ENCODE data around the gene PAK3.

PAK3 gene

GRCh38 chrX:111119341-111119740 is 23.4 kb downstream of the PAK3 start:
- Histone ChIP-seq H3K9me2 (replicated peaks; ENCODE audit: control insufficient read depth, low read length) (no peaks in the 10 kb centered on the region), H4K20me1 (ENCODE audit: control insufficient read depth, insufficient read depth, low read depth, low read length) (no peaks in the 10 kb centered on the region), H3K4me3 (ENCODE audit: low read length) (no peak overlapping the region), H3K9me3 (ENCODE audit: control insufficient read depth, insufficient read depth, low read length) (no peaks in the 10 kb centered on the region), H3F3A (ENCODE audit: control insufficient read depth, insufficient read depth) (no peaks in the 10 kb centered on the region), H3K4me2 (ENCODE audit: low read length) (no peak overlapping the region), H3K36me3 (ENCODE audit: control insufficient read depth, low read length) (no peaks in the 10 kb centered on the region), H3K27ac (ENCODE audit: low read depth, low read length) (no peak overlapping the region), H3K27me3 (ENCODE audit: control insufficient read depth, low read length) (no peaks in the 10 kb centered on the region), H3K4me1 (ENCODE audit: control insufficient read depth, low read length) (no peaks in the 10 kb centered on the region), H3K79me2 (ENCODE audit: control insufficient read depth, low read length) (no peaks in the 10 kb centered on the region)
- no peak for TF ChIP-seq CTCF (IDR thresholded peaks at IDR 0.05; ENCODE audit: low read depth, low read length, poor library complexity, severe bottlenecking)
- no peak for TF ChIP-seq EZH2phosphoT487 (IDR thresholded peaks at IDR 0.05; ENCODE audit: borderline replicate concordance, low read length)

- Histone ChIP-seq H3K4me1 (ENCODE audit: control insufficient read depth, low read length) (no peaks in the 10 kb centered on the region), H3K9me2 (replicated peaks; ENCODE audit: control insufficient read depth, low read length) (no peaks in the 10 kb centered on the region), H3K27ac (ENCODE audit: low read depth, low read length) (no peak overlapping the region), H3K4me2 (ENCODE audit: low read length) (no peak overlapping the region), H3K27me3 (ENCODE audit: control insufficient read depth, low read length) (no peaks in the 10 kb centered on the region), H3K4me3 (ENCODE audit: low read length) (no peak overlapping the region), H4K20me1 (ENCODE audit: control insufficient read depth, insufficient read depth, low read depth, low read length) (no peaks in the 10 kb centered on the region), H3F3A (ENCODE audit: control insufficient read depth, insufficient read depth) (no peaks in the 10 kb centered on the region), H3K9me3 (ENCODE audit: control insufficient read depth, insufficient read depth, low read length) (no peaks in the 10 kb centered on the region), H3K36me3 (ENCODE audit: control insufficient read depth, low read length) (no peaks in the 10 kb centered on the region), H3K79me2 (ENCODE audit: control insufficient read depth, low read length) (no peaks in the 10 kb centered on the region)
- TF ChIP-seq CTCF (IDR thresholded peaks at IDR 0.05; ENCODE audit: low read depth, low read length, poor library complexity, severe bottlenecking): no peak
- no peak for TF ChIP-seq EZH2phosphoT487 (IDR thresholded peaks at IDR 0.05; ENCODE audit: borderline replicate concordance, low read length)
Observed at GRCh38 chrX:111123125-111123524, 27.1 kb downstream of the PAK3 start.

GRCh38 chrX:111123606-111124179 is 27.7 kb downstream of the PAK3 start:
- Histone ChIP-seq H3K4me1 (ENCODE audit: control insufficient read depth, low read length) (no peaks in the 10 kb centered on the region), H3K4me2 (ENCODE audit: low read length) (no peak overlapping the region), H3K4me3 (ENCODE audit: low read length) (no peak overlapping the region)

More at GRCh38 chrX:111123606-111124179, 27.7 kb downstream of the PAK3 start:
- no peak for TF ChIP-seq CTCF (IDR thresholded peaks at IDR 0.05; ENCODE audit: low read depth, low read length, poor library complexity, severe bottlenecking)
- TF ChIP-seq EZH2phosphoT487 (IDR thresholded peaks at IDR 0.05; ENCODE audit: borderline replicate concordance, low read length): no peak
- Histone ChIP-seq H3K9me2 (replicated peaks; ENCODE audit: control insufficient read depth, low read length) (no peaks in the 10 kb centered on the region), H3K9me3 (ENCODE audit: control insufficient read depth, insufficient read depth, low read length) (no peaks in the 10 kb centered on the region), H3K36me3 (ENCODE audit: control insufficient read depth, low read length) (no peaks in the 10 kb centered on the region), H3K79me2 (ENCODE audit: control insufficient read depth, low read length) (no peaks in the 10 kb centered on the region), H3F3A (ENCODE audit: control insufficient read depth, insufficient read depth) (no peaks in the 10 kb centered on the region), H3K27me3 (ENCODE audit: control insufficient read depth, low read length) (no peaks in the 10 kb centered on the region), H3K27ac (ENCODE audit: low read depth, low read length) (no peak overlapping the region), H4K20me1 (ENCODE audit: control insufficient read depth, insufficient read depth, low read depth, low read length) (no peaks in the 10 kb centered on the region)

All from DOHH2 (cell line).